Measurements from ENCODE around the gene SLC2A13.

DNA sequence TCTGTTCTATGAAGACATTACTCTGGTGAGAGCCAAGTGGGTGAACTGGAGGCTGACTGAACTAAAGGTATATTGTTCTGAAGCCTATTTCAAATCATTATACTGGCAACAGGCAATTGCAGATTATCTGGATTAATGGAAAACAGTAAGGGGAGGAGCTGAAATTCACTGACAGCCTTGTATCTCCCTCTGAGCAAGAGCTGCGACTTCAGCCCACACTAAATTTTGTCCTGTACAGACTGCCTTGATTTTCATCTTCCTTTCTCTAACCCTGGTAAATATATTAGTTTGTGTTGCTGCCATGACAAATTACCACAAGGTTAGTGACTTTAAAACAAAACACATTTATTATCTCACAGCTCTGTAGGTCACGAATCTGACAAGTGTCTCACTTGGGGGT is 231.1 kb downstream of the SLC2A13 start:
- TF ChIP-seq, protein P1, sequence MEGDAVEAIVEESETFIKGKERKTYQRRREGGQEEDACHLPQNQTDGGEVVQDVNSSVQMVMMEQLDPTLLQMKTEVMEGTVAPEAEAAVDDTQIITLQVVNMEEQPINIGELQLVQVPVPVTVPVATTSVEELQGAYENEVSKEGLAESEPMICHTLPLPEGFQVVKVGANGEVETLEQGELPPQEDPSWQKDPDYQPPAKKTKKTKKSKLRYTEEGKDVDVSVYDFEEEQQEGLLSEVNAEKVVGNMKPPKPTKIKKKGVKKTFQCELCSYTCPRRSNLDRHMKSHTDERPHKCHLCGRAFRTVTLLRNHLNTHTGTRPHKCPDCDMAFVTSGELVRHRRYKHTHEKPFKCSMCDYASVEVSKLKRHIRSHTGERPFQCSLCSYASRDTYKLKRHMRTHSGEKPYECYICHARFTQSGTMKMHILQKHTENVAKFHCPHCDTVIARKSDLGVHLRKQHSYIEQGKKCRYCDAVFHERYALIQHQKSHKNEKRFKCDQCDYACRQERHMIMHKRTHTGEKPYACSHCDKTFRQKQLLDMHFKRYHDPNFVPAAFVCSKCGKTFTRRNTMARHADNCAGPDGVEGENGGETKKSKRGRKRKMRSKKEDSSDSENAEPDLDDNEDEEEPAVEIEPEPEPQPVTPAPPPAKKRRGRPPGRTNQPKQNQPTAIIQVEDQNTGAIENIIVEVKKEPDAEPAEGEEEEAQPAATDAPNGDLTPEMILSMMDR (IDR thresholded peaks at IDR 0.05): no peak
- no peak for TF ChIP-seq EP300 (IDR thresholded peaks at IDR 0.05)

Data from tibial nerve (tissue), 4 donors.